Astrocyte of the cerebellum (primary cell): ENCODE data around the gene XYLT1.

Experiments
- DNase-seq: peaks from one replicate; pipeline ENCODE4 v3.0.0-alpha.2; 2011; ENCODE audit warnings: low read depth
- H3K4me3 ChIP-seq: 2 replicates; pipeline ENCODE4 v1.5.1; 2011; ENCODE audit warnings: mild to moderate bottlenecking, low read depth, low read length, moderate library complexity
- CTCF ChIP-seq: IDR thresholded peaks from 2 replicates; pipeline ENCODE4 v1.5.1; 2012; ENCODE audit warnings: low read length, low read depth, moderate library complexity, mild to moderate bottlenecking; ENCODE audit errors: missing control alignments
- in situ Hi-C: cut with HindIII; loops from 2 replicates; pipeline ENCODE4 v1.10.0; 2017; ENCODE audit warnings: low sequenced_read_pairs

XYLT1 gene

GRCh38 chr16:17379121-17379571 is 91.6 kb downstream of the XYLT1 start:
- H3K4me3 ChIP-seq: no peak overlapping the region
- no peak for DNase-seq
- no peak for TF ChIP-seq CTCF
- in situ Hi-C loops: no loop called here

GRCh38 chr16:17377360-17378324 is 93.1 kb downstream of the XYLT1 start:
- in situ Hi-C loops: no loop called here
- no peak for TF ChIP-seq CTCF
- H3K4me3 ChIP-seq: no peak overlapping the region
- DNase-seq: no peak

- no peak for DNase-seq
- no peak for TF ChIP-seq CTCF
Measured at GRCh38 chr16:17375461-17376304, 95.1 kb downstream of the XYLT1 start.

GRCh38 chr16:17374668-17375255 is 96.0 kb downstream of the XYLT1 start:
- no peak for TF ChIP-seq CTCF
- no peak for DNase-seq
- in situ Hi-C loops: no loop called here
- no peak overlapping the region for H3K4me3 ChIP-seq

More at GRCh38 chr16:17375461-17376304, 95.1 kb downstream of the XYLT1 start:
- H3K4me3 ChIP-seq: no peak overlapping the region
- in situ Hi-C loops: no loop called here

GRCh38 chr16:17373533-17373932 is 97.2 kb downstream of the XYLT1 start:
- no peak for TF ChIP-seq CTCF
- in situ Hi-C loops: no loop called here
- no peak overlapping the region for H3K4me3 ChIP-seq
- DNase-seq: no peak

- H3K4me3 ChIP-seq: no peak overlapping the region
- TF ChIP-seq CTCF: no peak
- in situ Hi-C loops: no loop called here
- no peak for DNase-seq
Measured at GRCh38 chr16:17372386-17372785, 98.4 kb downstream of the XYLT1 start.
